ENCODE results near the gene CAPZB. TPM values are rescaled to one million over a fixed set of nuclear protein-coding genes. Genes with fewer than 3 reads are reported as not detected.

CAPZB gene
- total and polyA plus RNA-seq, 10 donors, result 139 to 386 (median 277) TPM

DNA sequence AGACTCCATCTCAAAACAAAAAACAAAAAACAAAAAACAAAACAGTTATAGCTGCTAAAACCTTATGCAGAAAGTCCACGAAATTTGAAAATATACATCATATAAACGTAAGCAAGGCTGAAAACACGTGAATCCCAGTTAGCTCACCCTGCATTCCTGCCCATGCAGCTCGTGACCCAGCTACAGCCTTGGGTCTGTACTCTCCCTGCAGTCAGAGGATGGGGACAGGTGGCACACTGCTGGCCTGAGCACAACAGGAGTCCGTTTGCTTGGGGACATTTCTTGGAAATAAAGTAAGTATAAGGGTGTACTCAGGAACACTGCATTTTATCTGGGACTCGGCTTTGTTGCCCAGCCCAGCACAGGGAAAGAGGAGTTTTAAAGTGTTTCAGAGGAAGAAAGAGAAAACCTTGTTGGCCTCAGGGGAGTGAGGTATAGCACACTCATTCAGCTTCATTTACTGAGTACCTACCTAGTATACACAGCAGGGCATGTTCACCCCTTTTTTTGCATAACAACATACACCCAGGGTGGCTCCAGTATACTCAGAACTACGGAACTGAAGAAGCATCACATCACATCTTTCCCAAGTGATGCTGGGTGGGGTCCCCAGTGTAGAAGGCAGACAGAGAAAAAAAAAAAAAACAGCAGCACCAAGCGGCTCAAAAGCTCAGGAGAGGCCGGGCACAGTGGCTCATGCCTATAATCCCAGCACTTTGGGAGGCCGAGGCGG lies 44.1 kb downstream of the CAPZB start:
- intact Hi-C loops (cut with DNase I; ENCODE audit: low total_unique reads), result no loop called here
- TF ChIP-seq POLR2AphosphoS5 (IDR thresholded peaks at IDR 0.05) (no peak), POLR2A (IDR thresholded peaks at IDR 0.05) (no peak)
- TF ChIP-seq, protein P1, sequence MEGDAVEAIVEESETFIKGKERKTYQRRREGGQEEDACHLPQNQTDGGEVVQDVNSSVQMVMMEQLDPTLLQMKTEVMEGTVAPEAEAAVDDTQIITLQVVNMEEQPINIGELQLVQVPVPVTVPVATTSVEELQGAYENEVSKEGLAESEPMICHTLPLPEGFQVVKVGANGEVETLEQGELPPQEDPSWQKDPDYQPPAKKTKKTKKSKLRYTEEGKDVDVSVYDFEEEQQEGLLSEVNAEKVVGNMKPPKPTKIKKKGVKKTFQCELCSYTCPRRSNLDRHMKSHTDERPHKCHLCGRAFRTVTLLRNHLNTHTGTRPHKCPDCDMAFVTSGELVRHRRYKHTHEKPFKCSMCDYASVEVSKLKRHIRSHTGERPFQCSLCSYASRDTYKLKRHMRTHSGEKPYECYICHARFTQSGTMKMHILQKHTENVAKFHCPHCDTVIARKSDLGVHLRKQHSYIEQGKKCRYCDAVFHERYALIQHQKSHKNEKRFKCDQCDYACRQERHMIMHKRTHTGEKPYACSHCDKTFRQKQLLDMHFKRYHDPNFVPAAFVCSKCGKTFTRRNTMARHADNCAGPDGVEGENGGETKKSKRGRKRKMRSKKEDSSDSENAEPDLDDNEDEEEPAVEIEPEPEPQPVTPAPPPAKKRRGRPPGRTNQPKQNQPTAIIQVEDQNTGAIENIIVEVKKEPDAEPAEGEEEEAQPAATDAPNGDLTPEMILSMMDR (IDR thresholded peaks at IDR 0.05 in 8 of 11, conservative IDR thresholded peaks at IDR 0.05 in 3 of 11), result no peak
- H3K9me3 ChIP-seq, result no peaks in the 10 kb centered on the region
- no peak for DNase-seq
- WGBS, 5 donors, result 90 to 96% (median 94%) methylated on average over 11 of the region's 11 CpGs
- H3K36me3 ChIP-seq, result peaks cover 0 to 39% (median 2%) of the 10 kb centered on the region in 6 donors
- H3K27me3 ChIP-seq (replicated peaks in 1 of 7), result no peaks in the 10 kb centered on the region
- peaks cover 47 to 100% (median 77%) of the 10 kb centered on the region in 6 donors for H3K4me1 ChIP-seq
- H3K4me3 ChIP-seq, result no peak overlapping the region
- no peak overlapping the region for H3K27ac ChIP-seq

DNA sequence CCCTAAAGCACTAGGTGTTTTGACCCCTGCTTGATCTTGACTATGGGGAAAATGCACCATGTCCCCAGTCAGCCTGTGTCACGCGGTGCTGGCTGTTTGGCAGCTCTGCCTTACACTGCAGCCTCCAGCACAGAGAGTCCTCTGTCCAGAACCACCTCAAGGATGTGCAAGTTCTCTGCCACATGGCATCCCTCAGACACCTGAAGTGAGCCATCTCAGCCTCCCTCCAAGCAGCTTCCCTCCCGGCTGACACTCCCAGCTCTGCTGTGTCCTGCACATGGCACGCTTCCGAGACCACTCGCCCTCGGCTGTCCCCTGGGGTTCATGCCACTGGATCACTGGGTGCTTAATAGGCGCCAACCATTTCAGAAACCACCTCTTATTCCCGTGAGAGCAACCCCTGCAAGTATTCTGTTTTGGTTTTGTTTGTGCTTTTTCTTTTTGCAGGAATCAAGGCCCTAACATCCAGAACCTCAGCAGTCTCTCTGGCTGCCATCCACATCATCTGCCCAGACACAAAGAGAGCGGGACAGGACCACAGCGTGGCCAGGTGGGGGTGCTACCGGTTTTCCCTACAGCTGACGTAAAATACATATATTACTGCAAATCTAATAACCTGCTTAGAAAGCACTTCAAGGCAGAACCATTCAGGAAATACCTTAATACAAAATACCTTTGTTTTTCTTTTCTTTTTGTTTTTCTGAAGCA lies 45.7 kb downstream of the CAPZB start:
- DNase-seq, result no peak
- Histone ChIP-seq H3K27me3 (replicated peaks in 1 of 7) (no peaks in the 10 kb centered on the region), H3K4me1 (peaks cover 51 to 100% (median 77%) of the 10 kb centered on the region in 6 donors), H3K4me3 (no peak overlapping the region), H3K27ac (peak overlapping the region in 4 of 8 donors; percentile 69 to 81 (median 77)), H3K9me3 (no peaks in the 10 kb centered on the region), H3K36me3 (peaks cover 0 to 46% (median 2%) of the 10 kb centered on the region in 6 donors)
- TF ChIP-seq POLR2AphosphoS5 (IDR thresholded peaks at IDR 0.05) (peak in 2 of 3 donors; percentile 30 to 42), POLR2A (IDR thresholded peaks at IDR 0.05) (no peak)
- TF ChIP-seq, protein P1 (IDR thresholded peaks at IDR 0.05 in 8 of 11, conservative IDR thresholded peaks at IDR 0.05 in 3 of 11), result peak in 5 of 11 experiments; percentile 15 to 32 (median 28)
- intact Hi-C loops (cut with DNase I; ENCODE audit: low total_unique reads), result no loop called here
- WGBS, 5 donors, result 67 to 86% (median 76%) methylated on average over 12 to 13 of the region's 13 CpGs

DNA sequence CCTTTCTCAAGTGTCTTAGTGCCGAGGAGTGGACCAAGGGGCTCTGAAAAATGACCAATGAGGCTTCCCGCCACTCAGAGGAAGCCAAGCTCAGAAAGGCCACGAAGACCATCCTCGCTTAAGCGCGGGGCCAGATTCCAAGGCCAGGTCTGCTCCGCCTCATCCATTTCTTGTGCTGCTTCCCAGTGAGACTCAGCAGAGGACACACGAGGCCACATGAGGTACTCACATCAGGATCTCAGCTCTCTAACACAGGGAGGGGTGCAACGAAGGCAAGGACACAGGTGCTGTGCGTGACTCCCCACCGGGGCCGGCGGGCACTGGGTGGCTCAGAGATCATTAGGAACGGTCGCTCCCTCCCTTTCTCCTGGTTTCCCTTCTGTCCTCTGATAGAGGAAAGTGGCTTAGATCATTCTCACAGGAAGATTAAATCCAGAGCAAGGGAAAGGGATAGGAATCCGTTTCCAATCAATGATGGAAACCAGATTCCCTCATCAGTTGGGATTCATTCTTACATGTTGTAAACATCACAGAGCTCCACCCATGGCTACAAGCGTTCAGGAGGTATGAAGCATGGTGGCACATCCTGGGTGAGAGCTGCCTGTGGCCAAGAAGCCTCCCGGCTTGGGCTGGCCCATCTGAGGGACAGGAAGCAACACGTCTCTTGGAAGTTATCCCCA lies 46.7 kb downstream of the CAPZB start:
- 64 to 78% (median 67%) methylated on average over 19 of the region's 19 CpGs for WGBS, 5 donors
- Histone ChIP-seq H3K9me3 (no peaks in the 10 kb centered on the region), H3K36me3 (peaks cover 0 to 43% (median 2%) of the 10 kb centered on the region in 6 donors), H3K27ac (peak overlapping the region in 7 of 8 donors; percentile 30 to 81 (median 73)), H3K27me3 (replicated peaks in 1 of 7) (no peaks in the 10 kb centered on the region), H3K4me3 (no peak overlapping the region), H3K4me1 (peaks cover 58 to 100% (median 82%) of the 10 kb centered on the region in 6 donors)
- DNase-seq, result no peak
- intact Hi-C loops (cut with DNase I; ENCODE audit: low total_unique reads), result no loop called here
- peak in 1 of 3 donors; percentile 18 for TF ChIP-seq POLR2AphosphoS5 (IDR thresholded peaks at IDR 0.05)
- TF ChIP-seq POLR2A (IDR thresholded peaks at IDR 0.05), result no peak

DNA sequence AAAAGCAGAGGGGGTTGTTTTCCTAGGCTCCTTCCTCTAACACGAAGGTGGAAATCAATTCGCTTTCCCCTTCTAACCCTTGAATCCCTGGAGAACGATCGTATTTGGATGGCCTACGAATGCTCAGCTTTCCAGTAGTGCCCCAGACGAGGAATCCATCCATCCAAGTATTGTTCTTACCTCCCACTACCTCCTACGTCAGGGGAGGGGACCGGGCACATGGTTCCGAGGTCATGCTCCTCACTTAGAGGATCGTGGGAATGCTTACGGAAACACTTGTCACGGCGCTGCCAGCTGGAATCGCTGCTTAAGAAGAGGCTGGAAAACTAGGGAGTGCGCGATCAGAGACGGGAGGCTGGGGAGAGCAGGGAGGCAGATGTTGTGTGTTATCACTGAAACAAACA lies 47.4 kb downstream of the CAPZB start:
- DNase-seq, result no peak
- H3K4me3 ChIP-seq, result no peak overlapping the region

More for the DNA sequence above, 47.4 kb downstream of the CAPZB start:
- peaks cover 0 to 49% (median 2%) of the 10 kb centered on the region in 6 donors for H3K36me3 ChIP-seq
- no peaks in the 10 kb centered on the region for H3K9me3 ChIP-seq
- 63 to 80% (median 71%) methylated on average over 17 of the region's 17 CpGs for WGBS, 5 donors
- H3K4me1 ChIP-seq, result peaks cover 59 to 100% (median 83%) of the 10 kb centered on the region in 6 donors
- no peaks in the 10 kb centered on the region for H3K27me3 ChIP-seq (replicated peaks in 1 of 7)
- H3K27ac ChIP-seq, result peak overlapping the region in 7 of 8 donors; percentile 30 to 81 (median 73)
- intact Hi-C loops (cut with DNase I; ENCODE audit: low total_unique reads), result no loop called here
- no peak for TF ChIP-seq POLR2A (IDR thresholded peaks at IDR 0.05)
- TF ChIP-seq POLR2AphosphoS5 (IDR thresholded peaks at IDR 0.05), result peak in 2 of 3 donors; percentile 83 to 89
- TF ChIP-seq, protein P1 (IDR thresholded peaks at IDR 0.05 in 8 of 11, conservative IDR thresholded peaks at IDR 0.05 in 3 of 11), result no peak

All from spleen (tissue), 11 donors.